Neural progenitor cell (in vitro differentiated cells): Measurements from ENCODE around the gene EMP2.
"Not testable (repeated sequence)": the region's sequence is repeated elsewhere in the genome, so short reads cannot be mapped to it uniquely, and the experiment has no call there.

ENCODE experiments used
- CTCF ChIP-seq: fragments of 200-600 bp; sonication (generic); IDR thresholded peaks from 2 replicates; pipeline ENCODE4 v1.5.1; 2017; ENCODE audit warnings: antibody characterized with exemption, mild to moderate bottlenecking
- EZH2 ChIP-seq: fragments of 200-600 bp; sonication (generic); IDR thresholded peaks from 2 replicates; pipeline ENCODE4 v1.6.1; 2017; ENCODE audit warnings: antibody characterized with exemption, mild to moderate bottlenecking, moderate library complexity
- EZH2phosphoT487 ChIP-seq: fragments of 200-600 bp; sonication (generic); IDR thresholded peaks from 2 replicates; pipeline ENCODE4 v1.6.1; 2017; ENCODE audit warnings: antibody characterized with exemption

GRCh38 chr16:10533612-10534011 is 46.8 kb downstream of the EMP2 start:
- TF ChIP-seq CTCF, EZH2phosphoT487, EZH2: not testable (repeated sequence)
